ENCODE measurements around the gene OR4D11. TPM values are rescaled to one million over a fixed set of nuclear protein-coding genes. Genes with fewer than 3 reads are reported as not detected.

OR4D11 gene
- total and polyA plus RNA-seq, 2 of the 13 experiments (the other 11 are each of a cell fraction or from before 2014, with no cell fraction given): not detected

- Histone ChIP-seq H4K20me1 (ENCODE audit: insufficient read depth, low read length) (no peaks in the 10 kb centered on the region), H3K4me3 (replicated peaks in 1 of 3; ENCODE audit: insufficient read depth in 1 of 3, low read depth in 2 of 3, low read length in 3 of 3) (no peak overlapping the region), H2AFZ (ENCODE audit: low read length) (no peak overlapping the region), H3K27me3 (ENCODE audit: control insufficient read depth in 1 of 2, insufficient read depth in 2 of 2, low read length in 2 of 2) (no peaks in the 10 kb centered on the region; a peak in 1 of 5 replicates), H3K27ac (ENCODE audit: extremely low read length, insufficient read depth, low read length) (no peak overlapping the region), H3K4me2 (ENCODE audit: low read depth, low read length) (no peak overlapping the region), H3K4me1 (ENCODE audit: insufficient read depth, low read length) (no peaks in the 10 kb centered on the region), H3K36me3 (replicated peaks in 1 of 2; ENCODE audit: control insufficient read depth in 1 of 2, insufficient read depth in 2 of 2, low read length in 2 of 2) (no peaks in the 10 kb centered on the region), H3K9ac (ENCODE audit: insufficient read depth, low read depth, low read length) (no peak overlapping the region), H3K79me2 (ENCODE audit: insufficient read depth, low read length) (no peaks in the 10 kb centered on the region), H3K9me3 (ENCODE audit: low read length) (no peaks in the 10 kb centered on the region)
- ChIA-PET POLR2A (no interaction called here), CTCF (ENCODE audit: low intra/inter-chr PET ratio, low total read pairs) (no interaction called here)
- BruUV-seq (replicated peaks): no TSS peak
- intact Hi-C loops (cut with micrococcal nuclease; ENCODE audit: unreplicated experiment) (no loop called here), in situ Hi-C loops (cut with HindIII; ENCODE audit: extremely low pct_ligation_motif_present, low pct_unique_long_range_greater_than_20kb) (no loop called here)
- ATAC-seq (no peak), FAIRE-seq (no peak), DNase-seq (ENCODE audit: low spot score) (no peak)
- 4% methylated on average over 3 of the region's 3 CpGs for WGBS (ENCODE audit: low lambda C conversion rate)
- TF ChIP-seq ZBTB26 (CRISPR knock-in tag; IDR thresholded peaks at IDR 0.05; ENCODE audit: borderline replicate concordance): no peak
- no peak for TF ChIP-seq AHR (CRISPR knock-in tag; IDR thresholded peaks at IDR 0.05)
- TF ChIP-seq ZNF260 (CRISPR knock-in tag; IDR thresholded peaks at IDR 0.05; ENCODE audit: borderline replicate concordance, low read depth): no peak
- TF ChIP-seq CEBPZ (IDR thresholded peaks at IDR 0.05; ENCODE audit: low read length): no peak
- TF ChIP-seq ZBTB49 (CRISPR knock-in tag; IDR thresholded peaks at IDR 0.05; ENCODE audit: borderline replicate concordance): no peak
- no peak for TF ChIP-seq TSC22D2 (CRISPR knock-in tag; IDR thresholded peaks at IDR 0.05; ENCODE audit: borderline replicate concordance)
- TF ChIP-seq SSRP1 (CRISPR knock-in tag; IDR thresholded peaks at IDR 0.05): no peak
- TF ChIP-seq ARID3A (IDR thresholded peaks at IDR 0.05; ENCODE audit: low read depth, low read length): no peak
- no peak for TF ChIP-seq ZNF709 (CRISPR knock-in tag; IDR thresholded peaks at IDR 0.05)
- TF ChIP-seq KAT7 (CRISPR knock-in tag; IDR thresholded peaks at IDR 0.05; ENCODE audit: borderline replicate concordance): no peak
- TF ChIP-seq ARID2 (CRISPR knock-in tag; IDR thresholded peaks at IDR 0.05; ENCODE audit: borderline replicate concordance): no peak
- TF ChIP-seq USF2 (IDR thresholded peaks at IDR 0.05; ENCODE audit: low read depth, low read length): no peak
- no peak for TF ChIP-seq USF2 (CRISPR knock-in tag; IDR thresholded peaks at IDR 0.05; ENCODE audit: borderline replicate concordance)
- no peak for TF ChIP-seq KLF9 (CRISPR knock-in tag; IDR thresholded peaks at IDR 0.05; ENCODE audit: low read depth)
- TF ChIP-seq HMGA1 (CRISPR knock-in tag; conservative IDR thresholded peaks at IDR 0.05): no peak
Measured at GRCh38 chr11:59544869-59545178, 41.4 kb downstream of the OR4D11 start.
